HG03103 (cell line): Measurements from ENCODE around the gene UQCRH.

Source experiments
- ATAC-seq: cut with Tn5 transposase; IDR thresholded peaks from one replicate; pipeline ENCODE4 v1.9.1; 2021; ENCODE audit warnings: low read depth; ENCODE audit not compliant: unreplicated experiment

The UQCRH gene

DNA sequence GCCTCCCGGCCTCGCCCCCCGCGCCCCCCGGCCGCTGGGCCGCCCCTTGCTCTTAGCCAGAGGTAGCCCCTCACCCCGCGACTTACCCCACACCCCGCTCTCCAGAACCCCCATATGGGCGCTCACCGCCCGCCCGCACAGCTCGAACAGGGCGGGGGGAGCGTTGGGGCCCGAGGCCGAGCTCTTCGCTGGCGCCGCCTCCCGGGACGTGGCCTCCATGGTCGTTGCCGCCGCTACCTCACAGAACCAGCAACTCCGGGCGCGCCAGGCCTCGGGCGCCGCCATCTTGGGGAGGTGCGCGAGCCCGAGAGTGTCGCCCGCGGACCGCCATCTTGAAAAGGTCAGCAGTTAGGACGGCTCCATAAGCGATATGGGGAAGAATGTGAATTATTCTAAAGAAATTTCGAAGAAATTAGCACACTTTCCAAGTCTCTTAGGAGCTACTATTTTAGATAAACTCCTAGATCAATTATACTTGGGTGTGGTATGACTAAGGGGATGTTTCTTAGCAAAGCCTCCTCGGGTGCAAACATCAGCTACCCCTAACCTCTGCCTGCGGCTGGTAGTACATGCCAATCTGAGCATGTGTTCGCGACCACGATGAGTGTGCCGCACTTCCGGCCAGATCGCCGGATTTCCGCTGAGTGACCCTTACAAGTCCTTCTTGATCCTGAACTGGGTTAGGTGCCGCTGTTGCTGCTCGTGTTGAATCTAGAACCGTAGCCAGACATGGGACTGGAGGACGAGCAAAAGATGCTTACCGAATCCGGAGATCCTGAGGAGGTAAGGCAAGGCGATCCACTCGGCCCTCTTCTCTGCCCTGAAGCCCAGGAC, at the start of gene UQCRH, which contains the start of gene LRRC41:
Gene UQCRH, plus strand, starts transcription at position 661 of the 834 bp plus-strand sequence. Its CDS starts 69 bp downstream, at position 730.
Gene LRRC41, minus strand, starts transcription at position 579 of the 834 bp plus-strand sequence. Its CDS starts 294 bp downstream, at position 285.
- ATAC-seq: peak; percentile 69

GRCh38 chr1:46254668-46255067, 48.8 kb upstream of the UQCRH start:
- no peak for ATAC-seq

GRCh38 chr1:46256523-46256922, 47.0 kb upstream of the UQCRH start:
- ATAC-seq: no peak

- no peak for ATAC-seq
These were observed 41.0 kb upstream of the UQCRH start for GRCh38 chr1:46262508-46262907.

DNA sequence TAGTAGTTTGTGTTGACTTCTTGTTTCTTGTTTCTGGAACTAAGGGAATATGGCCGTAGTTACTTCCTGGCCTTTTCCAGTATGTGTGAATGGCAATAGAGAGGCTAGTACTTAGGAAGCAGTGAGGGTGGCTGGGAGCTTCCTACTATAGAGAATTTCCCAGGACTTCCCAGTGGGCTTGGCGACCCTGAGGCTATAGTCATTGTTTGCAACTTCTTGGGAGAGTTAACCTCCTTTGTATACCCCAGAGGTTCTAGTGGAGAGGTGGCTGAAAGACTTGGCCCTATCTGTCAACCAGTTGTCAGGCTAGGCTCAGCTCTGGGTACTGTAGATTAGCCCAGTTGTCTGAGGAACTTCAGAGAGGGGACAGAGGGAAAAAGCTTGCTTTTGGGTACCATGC, 40.4 kb upstream of the UQCRH start:
- no peak for ATAC-seq

DNA sequence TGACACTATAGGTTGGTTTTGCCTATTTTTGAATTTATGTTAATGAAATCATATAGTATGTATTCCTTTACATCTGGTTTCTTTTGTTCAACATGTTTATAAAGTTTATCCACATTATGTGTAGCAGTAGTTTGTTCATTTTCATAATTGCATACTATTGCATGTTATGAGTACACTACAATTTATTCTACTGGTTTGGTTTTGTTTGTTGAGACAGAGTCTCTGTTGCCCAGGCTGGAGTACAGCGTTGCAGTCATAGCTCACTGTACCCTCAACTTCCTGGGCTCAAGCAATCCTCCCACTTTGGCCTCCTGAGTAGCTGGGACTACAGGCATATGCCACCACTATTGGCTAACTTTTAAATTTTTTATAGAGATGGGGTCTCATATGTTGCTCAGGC, 34.9 kb upstream of the UQCRH start:
- ATAC-seq: no peak

- no peak for ATAC-seq
These were observed 29.1 kb upstream of the UQCRH start for GRCh38 chr1:46274225-46275029.

DNA sequence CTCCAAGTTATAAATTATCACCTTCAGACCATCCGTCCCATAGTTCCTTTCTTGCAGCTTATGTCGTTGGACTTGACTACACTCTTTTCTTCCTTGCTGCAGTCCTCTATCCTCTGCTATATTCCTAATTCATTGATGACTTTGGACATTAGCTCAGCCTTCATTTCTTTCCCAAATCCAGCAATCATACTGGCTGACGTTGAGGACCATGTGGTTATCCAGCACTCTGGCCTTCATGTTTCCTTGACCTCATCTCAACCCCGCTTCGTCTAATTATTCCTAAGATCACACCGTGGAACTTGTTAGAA, 28.5 kb upstream of the UQCRH start:
- ATAC-seq: no peak

- ATAC-seq: no peak
These were observed 25.7 kb upstream of the UQCRH start for GRCh38 chr1:46277658-46278373.

GRCh38 chr1:46278807-46279206, 24.7 kb upstream of the UQCRH start:
- no peak for ATAC-seq

- no peak for ATAC-seq
These were observed 23.4 kb upstream of the UQCRH start for GRCh38 chr1:46280092-46280491.

GRCh38 chr1:46281021-46281420, 22.5 kb upstream of the UQCRH start:
- ATAC-seq: no peak

- no peak for ATAC-seq
These were observed 19.4 kb upstream of the UQCRH start for GRCh38 chr1:46284058-46284457.

DNA sequence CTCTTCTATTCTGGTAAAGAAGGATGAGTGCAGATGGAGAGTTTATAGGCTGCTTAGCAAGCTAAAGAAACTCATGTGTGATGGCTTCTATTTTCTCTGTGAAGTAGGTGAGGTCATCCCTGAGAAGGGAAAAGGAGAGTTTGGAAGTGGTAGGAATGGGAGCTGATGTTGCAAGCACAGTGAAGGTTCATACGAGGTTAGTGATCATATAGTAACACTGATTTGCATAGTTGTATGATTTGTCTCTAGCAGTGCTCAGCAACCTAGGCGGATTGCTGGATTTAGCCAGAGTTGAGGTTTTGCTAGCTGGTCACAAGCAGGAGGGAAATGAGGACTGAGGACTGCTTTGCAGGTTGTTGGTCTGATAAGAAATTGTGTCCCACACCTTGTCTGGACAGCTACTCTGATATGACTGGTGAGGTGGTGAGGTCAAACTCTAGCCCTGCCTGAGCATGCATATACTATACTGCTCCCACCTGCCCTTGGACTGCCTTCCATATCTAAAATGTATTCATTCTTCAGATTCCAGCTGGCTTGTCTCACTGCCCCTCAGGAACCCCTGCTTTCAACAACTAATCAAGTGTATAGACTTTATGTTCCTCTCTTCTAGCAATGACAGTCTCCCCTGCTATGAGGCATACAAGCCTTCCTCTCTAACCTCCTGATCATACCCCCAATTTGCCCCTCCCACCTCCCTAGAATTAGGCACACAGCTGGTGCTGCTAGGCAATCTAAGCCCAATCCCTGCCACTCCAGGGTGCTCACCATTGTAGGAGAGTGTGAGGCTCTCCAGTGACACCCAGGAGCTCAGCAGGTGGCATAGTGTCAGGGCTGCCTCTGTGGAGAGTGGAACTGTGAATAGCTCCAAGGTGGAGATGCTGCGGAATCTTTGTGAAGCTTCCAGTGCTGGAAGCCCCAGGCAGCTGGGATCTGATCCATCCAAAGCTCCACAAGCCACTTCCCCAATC, 18.6 kb upstream of the UQCRH start:
- ATAC-seq: no peak

- ATAC-seq: no peak
These were observed 17.6 kb upstream of the UQCRH start for GRCh38 chr1:46285730-46286477.

DNA sequence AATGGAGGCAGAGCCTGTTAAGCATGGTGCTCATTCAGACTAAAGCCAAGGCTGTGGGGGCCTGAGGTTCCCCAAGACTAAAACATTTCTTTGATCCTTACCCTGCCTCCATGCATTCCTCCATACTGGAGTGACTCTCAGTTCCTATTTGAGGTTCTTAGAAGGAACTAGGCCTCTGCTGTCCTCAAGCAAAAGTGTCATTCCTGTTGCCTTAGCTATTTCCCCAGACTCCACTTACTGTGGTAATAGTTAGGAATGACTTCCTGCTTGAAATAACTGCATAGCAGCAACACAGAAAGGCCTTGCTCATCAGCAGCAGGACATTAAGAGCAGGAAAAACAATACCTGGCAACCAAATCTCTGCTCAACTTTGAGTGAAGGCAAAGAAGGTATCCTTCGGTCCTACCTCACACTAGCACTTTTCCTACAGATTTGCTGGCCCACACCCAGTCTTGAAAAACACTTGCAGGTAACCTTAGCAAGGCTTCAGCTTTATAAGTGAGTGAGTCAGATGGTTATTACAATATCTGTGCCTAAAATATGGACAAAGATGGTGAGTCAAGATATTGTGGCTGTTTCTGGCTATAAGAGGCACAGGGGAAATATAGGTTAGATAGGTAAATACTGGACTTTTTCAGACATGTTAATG, 14.9 kb upstream of the UQCRH start:
- ATAC-seq: no peak

- no peak for ATAC-seq
These were observed 14.4 kb upstream of the UQCRH start for GRCh38 chr1:46289134-46289494.

DNA sequence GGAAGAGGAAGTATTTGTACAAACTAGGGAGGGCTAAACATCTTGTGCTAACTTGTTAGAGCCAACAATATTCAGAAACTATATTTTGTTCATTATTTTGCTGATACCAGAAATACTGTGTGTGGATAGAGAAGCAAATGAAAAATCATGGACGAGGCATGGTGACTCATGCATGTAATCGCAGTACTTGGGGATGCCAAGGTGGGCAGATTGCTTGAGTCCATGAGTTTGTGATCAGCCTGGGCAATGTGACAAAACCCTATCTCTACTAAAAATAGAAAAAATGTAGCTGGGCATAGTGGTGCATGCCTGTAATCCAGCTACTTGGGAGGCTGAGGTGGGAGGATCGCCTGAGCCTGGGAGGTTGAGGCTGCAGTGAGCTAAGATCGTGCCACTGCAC, 13.5 kb upstream of the UQCRH start:
- ATAC-seq: no peak

DNA sequence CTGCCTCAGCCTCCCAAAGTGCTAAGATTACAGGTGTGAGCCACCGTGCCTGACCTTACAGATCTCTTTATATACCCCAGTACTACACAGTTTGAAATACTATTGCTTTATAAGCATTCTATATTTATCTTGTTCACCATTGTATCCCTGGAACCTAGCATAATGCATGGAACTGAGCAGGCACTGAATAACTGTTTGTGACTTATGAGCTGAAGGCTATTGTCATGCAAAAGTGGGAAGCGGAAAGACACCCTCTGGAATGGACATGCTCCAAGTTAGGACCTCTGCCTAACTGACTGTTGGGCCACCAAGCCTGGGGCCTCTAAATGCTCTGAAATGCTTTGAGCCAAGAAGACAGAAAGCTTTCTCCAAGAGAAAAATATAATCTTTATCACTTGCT, 8.2 kb upstream of the UQCRH start:
- no peak for ATAC-seq
